H1 (cell line): ENCODE measurements around the gene MIDN. TPM values are rescaled to one million over a fixed set of nuclear protein-coding genes. Genes with fewer than 3 reads are reported as not detected.

ENCODE experiments used
- CBX5 ChIP-seq: fragments of 300-800, 300-1000 bp; sonication (generic); IDR thresholded peaks from 2 replicates; pipeline ENCODE4 v1.7.1; 2016; ENCODE audit warnings: antibody characterized with exemption, low read length, low read depth
- CTCF ChIP-seq, 3 experiments: IDR thresholded peaks; 1 replicate in 2 of 3; 2 replicates in 1 of 3; pipeline versions ENCODE4 v1.5.1 to v1.6.1; 2011; ENCODE audit warnings: low read length in 3 of 3, mild to moderate bottlenecking in 3 of 3, inconsistent platforms in 2 of 3, low read depth in 1 of 3, moderate library complexity in 1 of 3; ENCODE audit not compliant: insufficient read depth in 1 of 3; ENCODE audit errors: control extremely low read depth in 1 of 3
- EP300 ChIP-seq, 2 experiments: IDR thresholded peaks; 1 replicate in 1 of 2; 2 replicates in 1 of 2; pipeline ENCODE4 v1.6.1; 2011 to 2012; ENCODE audit warnings: low read depth in 2 of 2, low read length in 2 of 2, mild to moderate bottlenecking in 2 of 2, borderline replicate concordance in 1 of 2, inconsistent platforms in 1 of 2, moderate library complexity in 1 of 2
- GABPA ChIP-seq: IDR thresholded peaks from 2 replicates; pipeline ENCODE4 v1.6.1; 2011; ENCODE audit warnings: mild to moderate bottlenecking, low read length, moderate library complexity, borderline replicate concordance; ENCODE audit not compliant: insufficient read depth
- GTF2F1 ChIP-seq: IDR thresholded peaks from 2 replicates; pipeline ENCODE4 v1.6.1; 2012; ENCODE audit warnings: low read depth, low read length, improper control_type of control experiment, borderline replicate concordance
- JUND ChIP-seq: IDR thresholded peaks from 2 replicates; pipeline ENCODE4 v1.6.1; 2011; ENCODE audit warnings: mild to moderate bottlenecking, improper control_type of control experiment, low read length
- KDM4A ChIP-seq: IDR thresholded peaks from one replicate; pipeline ENCODE4 v1.7.1; 2012; ENCODE audit warnings: low read depth, mild to moderate bottlenecking, moderate library complexity, low read length, inconsistent platforms; ENCODE audit not compliant: severe bottlenecking
- KDM5A ChIP-seq: fragments of 200-600 bp; IDR thresholded peaks from 2 replicates; pipeline ENCODE4 v1.7.1; 2012; ENCODE audit warnings: mild to moderate bottlenecking, low read length, inconsistent platforms, mixed read lengths
- RAD21 ChIP-seq, 2 experiments: IDR thresholded peaks in 1 of 2; conservative IDR thresholded peaks in 1 of 2; 2 replicates each; pipeline ENCODE4 v1.6.1; 2011; ENCODE audit warnings: low read depth in 2 of 2, low read length in 2 of 2, improper control_type of control experiment in 1 of 2, inconsistent platforms in 1 of 2, mild to moderate bottlenecking in 1 of 2, moderate library complexity in 1 of 2
- SP1 ChIP-seq: IDR thresholded peaks from 2 replicates; pipeline ENCODE4 v1.6.1; 2011; ENCODE audit warnings: low read depth, low read length
- SRF ChIP-seq: IDR thresholded peaks from 2 replicates; pipeline ENCODE4 v1.6.1; 2011; ENCODE audit warnings: mild to moderate bottlenecking, low read depth, low read length, moderate library complexity
- TBP ChIP-seq: IDR thresholded peaks from 2 replicates; pipeline ENCODE4 v1.6.1; 2011; ENCODE audit warnings: low read depth, low read length, improper control_type of control experiment
- YY1 ChIP-seq: IDR thresholded peaks from 2 replicates; pipeline ENCODE4 v1.6.1; 2011; ENCODE audit warnings: low read depth, mild to moderate bottlenecking, low read length
- polyA plus RNA-seq, 7 experiments: library from polyadenylated mRNA; depleted of rRNA in 3 of 7; stranded (reverse) in 5 of 7; unstranded in 2 of 7; fragments of >200 nt in 5 of 7; fragments of 200-250 nt in 2 of 7; gene quantifications; 1 replicate in 5 of 7; 2 replicates in 1 of 7; 4 replicates in 1 of 7; pipeline versions ENCODE4 v1.2.1 to v1.2.3, GENCODE V29; 2011 to 2013; ENCODE audit warnings: missing spikeins in 2 of 7, mixed read lengths in 2 of 7
- total RNA-seq: library from RNA; stranded (reverse); fragmentation: NEBNext Ultra II Directional; extraction: Animal tissue kit (Norgen Biotek cat#: 25700); gene quantifications from 2 replicates; pipeline ENCODE4 v1.2.1, GENCODE V29; 2021

The MIDN gene
- total and polyA plus RNA-seq, 2 of the 8 experiments (the other 6 are each of a cell fraction or from before 2014, with no cell fraction given) = 39.8 to 159 TPM

- 0 out of 2 replicates have a peak, but pooled peaks have one; percentile 23 for TF ChIP-seq SP1
- no peak for TF ChIP-seq CBX5
- TF ChIP-seq EP300 (IDR thresholded peaks at IDR 0.05; ENCODE audit: borderline replicate concordance in 1 of 2, low read depth in 2 of 2, low read length in 2 of 2) = no peak
- TF ChIP-seq SRF = no peak
- TF ChIP-seq JUND = peak; percentile 100
- TF ChIP-seq YY1 = no peak
- TF ChIP-seq RAD21 (IDR thresholded peaks at IDR 0.05 in 1 of 2, conservative IDR thresholded peaks at IDR 0.05 in 1 of 2; ENCODE audit: low read depth in 2 of 2, low read length in 2 of 2) = no peak
- no peak for TF ChIP-seq CTCF (IDR thresholded peaks at IDR 0.05; ENCODE audit: control extremely low read depth in 1 of 3, insufficient read depth in 1 of 3, low read depth in 1 of 3, low read length in 3 of 3)
- TF ChIP-seq GTF2F1 = no peak
- TF ChIP-seq KDM5A = no peak
- TF ChIP-seq KDM4A = peak; percentile 0
- no peak for TF ChIP-seq TBP
- TF ChIP-seq GABPA = peak; percentile 46; the same call in 1 of the 2 replicates
Measured at GRCh38 chr19:1264801-1265614, 16.6 kb downstream of the MIDN start (continued).
